ENCODE results near the gene ZBTB44. TPM values are rescaled to one million over a fixed set of nuclear protein-coding genes. Genes with fewer than 3 reads are reported as not detected.

ZBTB44 gene
- total RNA-seq, 1 experiment from 2014 or later, result 21.1 TPM

- DNase-seq (ENCODE audit: extremely low read depth, low read depth), result no peak
These were observed 98.1 kb downstream of the ZBTB44 start for GRCh38 chr11:130216591-130217132.

GRCh38 chr11:130216221-130216550 lies 98.5 kb downstream of the ZBTB44 start:
- DNase-seq (ENCODE audit: extremely low read depth, low read depth), result no peak

GRCh38 chr11:130215531-130216220 lies 99.0 kb downstream of the ZBTB44 start:
- no peak for DNase-seq (ENCODE audit: extremely low read depth, low read depth)

GRCh38 chr11:130214861-130215530 lies 99.7 kb downstream of the ZBTB44 start:
- no peak for DNase-seq (ENCODE audit: extremely low read depth, low read depth)

GRCh38 chr11:130213979-130214281 lies 100.8 kb downstream of the ZBTB44 start:
- DNase-seq (ENCODE audit: extremely low read depth, low read depth), result no peak

GRCh38 chr11:130213143-130213978 lies 101.4 kb downstream of the ZBTB44 start:
- DNase-seq (ENCODE audit: extremely low read depth, low read depth), result peak; percentile 26

DNA sequence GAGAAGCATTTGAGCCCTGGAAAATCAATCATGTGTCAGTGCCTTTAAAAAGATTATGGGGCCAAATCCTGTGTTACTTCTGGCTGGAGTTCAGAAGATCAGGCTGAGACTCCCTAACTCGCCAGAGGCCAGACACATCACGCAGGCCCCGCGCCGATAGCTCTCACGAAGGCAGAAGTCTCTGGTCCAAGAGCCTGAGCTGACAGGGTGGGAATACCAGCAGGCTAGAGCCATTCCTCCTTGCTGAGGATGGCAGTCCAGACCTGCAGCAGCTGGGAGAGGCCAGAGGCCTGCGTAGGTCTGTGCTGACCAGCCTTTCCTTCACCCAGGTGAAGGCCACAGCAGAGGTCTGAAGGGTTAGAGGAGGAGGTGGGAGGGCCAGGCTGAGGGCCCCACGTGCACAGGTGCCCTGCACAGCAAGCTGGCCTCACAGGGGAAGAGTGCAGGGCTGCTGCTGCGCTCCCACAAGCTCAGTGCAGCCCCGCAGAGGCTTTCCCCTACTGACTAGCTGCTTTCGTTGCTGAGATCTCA lies 102.2 kb downstream of the ZBTB44 start:
- DNase-seq (ENCODE audit: extremely low read depth, low read depth), result no peak

GRCh38 chr11:130211781-130212401 lies 102.8 kb downstream of the ZBTB44 start:
- no peak for DNase-seq (ENCODE audit: extremely low read depth, low read depth)

GRCh38 chr11:130211144-130211543 lies 103.6 kb downstream of the ZBTB44 start:
- no peak for DNase-seq (ENCODE audit: extremely low read depth, low read depth)

DNA sequence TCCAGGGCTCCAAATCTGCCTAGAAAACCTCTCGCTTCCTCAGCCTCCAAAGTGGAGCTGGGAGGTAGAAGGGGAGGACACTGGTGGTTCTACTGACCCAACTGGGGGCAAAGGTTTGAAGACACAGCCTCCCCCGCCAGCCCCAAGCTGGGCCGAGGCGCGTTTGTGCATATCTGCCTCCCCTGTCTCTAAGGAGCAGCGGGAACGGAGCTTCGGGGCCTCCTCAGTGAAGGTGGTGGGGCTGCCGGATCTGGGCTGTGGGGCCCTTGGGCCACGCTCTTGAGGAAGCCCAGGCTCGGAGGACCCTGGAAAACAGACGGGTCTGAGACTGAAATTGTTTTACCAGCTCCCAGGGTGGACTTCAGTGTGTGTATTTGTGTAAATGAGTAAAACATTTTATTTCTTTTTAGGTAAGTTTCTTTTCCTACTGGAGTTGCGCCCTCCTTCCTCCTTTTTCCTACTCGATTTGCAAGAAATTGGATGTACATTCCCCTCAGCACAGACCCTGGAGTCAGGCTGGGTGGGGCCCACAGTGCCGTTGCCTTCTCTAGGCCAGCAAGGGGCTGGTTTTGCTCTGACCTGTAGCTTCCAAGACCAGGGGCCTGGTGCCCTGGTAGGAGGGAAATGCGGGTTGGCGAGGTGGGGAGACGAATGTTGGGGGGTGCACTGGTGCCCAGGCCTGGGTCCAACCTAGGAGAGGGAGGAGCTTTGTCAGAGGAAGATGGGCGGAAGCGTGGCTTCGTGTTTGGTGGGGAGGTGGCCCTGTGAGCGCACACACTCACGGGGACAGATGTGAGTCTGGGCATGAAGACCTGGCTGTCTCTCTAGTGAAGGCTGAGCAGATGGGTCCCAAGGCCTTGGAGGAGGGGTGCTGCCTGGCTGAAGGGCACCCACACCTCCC lies 104.5 kb downstream of the ZBTB44 start:
- no peak for DNase-seq (ENCODE audit: extremely low read depth, low read depth)

- DNase-seq (ENCODE audit: extremely low read depth, low read depth), result no peak
These were observed 105.4 kb downstream of the ZBTB44 start for GRCh38 chr11:130209128-130209932.

DNA sequence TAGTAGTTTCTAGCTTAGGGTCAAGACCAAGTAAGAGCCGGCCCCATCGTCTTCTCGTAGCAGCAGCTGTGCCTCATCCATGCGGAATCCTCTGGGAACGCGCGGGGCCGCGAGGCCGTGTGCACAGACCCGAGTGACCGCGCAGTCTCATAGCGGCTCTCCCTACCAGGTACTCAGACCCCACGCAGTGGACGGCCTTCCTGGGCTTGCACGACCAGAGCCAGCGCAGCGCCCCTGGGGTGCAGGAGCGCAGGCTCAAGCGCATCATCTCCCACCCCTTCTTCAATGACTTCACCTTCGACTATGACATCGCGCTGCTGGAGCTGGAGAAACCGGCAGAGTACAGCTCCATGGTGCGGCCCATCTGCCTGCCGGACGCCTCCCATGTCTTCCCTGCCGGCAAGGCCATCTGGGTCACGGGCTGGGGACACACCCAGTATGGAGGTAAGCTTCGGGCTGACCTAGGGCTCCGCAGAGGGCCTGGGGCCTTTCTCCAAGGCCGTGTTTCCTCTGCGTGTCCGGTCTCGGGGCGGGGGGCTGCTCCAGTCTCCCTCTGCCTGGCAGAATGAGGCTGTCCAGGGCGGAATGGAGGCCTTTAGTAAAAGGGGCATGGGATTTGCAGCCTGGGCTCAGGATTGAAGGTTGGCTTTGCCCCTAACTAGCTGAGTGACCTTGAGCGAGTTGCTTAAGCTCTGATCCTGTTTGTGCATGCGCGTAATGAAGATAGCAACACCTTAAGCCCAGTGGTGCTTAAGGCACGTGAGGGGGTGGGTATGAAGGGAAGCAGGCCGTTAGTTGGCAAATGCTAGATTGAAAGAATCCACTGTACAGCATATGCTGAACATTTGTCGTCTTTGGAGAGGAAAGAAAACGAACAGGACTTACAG lies 106.2 kb downstream of the ZBTB44 start:
- DNase-seq (ENCODE audit: extremely low read depth, low read depth), result no peak

- no peak for DNase-seq (ENCODE audit: extremely low read depth, low read depth)
These were observed 108.6 kb downstream of the ZBTB44 start for GRCh38 chr11:130206141-130206540.

- no peak for DNase-seq (ENCODE audit: extremely low read depth, low read depth)
These were observed 110.0 kb downstream of the ZBTB44 start for GRCh38 chr11:130204703-130205095.

GRCh38 chr11:130203766-130204702 lies 110.7 kb downstream of the ZBTB44 start:
- DNase-seq (ENCODE audit: extremely low read depth, low read depth), result no peak

DNA sequence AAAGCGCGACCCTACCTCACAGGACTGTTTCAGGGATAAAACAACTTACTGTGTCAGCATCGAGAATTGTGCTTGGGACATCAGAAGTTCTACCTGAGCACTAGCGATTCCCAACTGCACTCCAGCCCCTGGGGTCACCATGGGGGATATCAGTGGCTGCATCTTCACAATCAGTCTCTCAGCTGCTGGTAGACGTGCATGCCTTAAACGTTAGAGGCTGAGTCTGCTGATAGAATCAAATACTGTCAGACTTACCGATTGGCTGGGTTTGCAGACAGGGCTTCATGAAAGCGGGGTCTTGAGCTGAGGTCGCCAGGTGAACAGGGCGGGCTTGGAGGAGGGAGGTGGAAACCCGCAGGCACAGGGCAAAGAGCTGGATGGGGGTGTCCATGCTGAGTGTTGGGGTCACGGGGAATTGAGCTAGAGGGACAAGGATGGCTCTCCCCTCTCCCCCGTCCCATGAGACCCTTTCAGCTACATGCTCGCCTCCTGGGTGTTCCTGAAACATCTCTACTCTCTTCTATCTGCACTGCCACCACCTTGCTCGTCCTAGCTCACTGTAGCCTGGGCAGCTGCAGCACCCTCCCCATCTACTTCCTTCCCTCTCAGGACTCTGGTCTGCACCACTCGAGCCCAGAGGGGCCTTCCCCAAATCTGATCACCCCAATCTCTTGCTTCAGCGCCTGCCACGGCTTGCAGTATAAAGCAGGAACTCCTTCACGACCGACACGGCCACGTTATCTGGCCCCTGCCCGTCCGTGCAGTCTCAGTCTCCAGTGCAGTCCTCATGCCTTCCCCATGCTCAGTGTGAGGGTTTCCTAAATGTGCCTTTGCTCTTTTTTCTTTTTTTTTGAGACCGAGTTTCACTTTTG lies 111.7 kb downstream of the ZBTB44 start:
- DNase-seq (ENCODE audit: extremely low read depth, low read depth), result no peak
